Keratinocyte (primary cell): ENCODE measurements around the gene RPL18. TPM values are rescaled to one million over a fixed set of nuclear protein-coding genes. Genes with fewer than 3 reads are reported as not detected.

Source experiments
- DNase-seq: peaks from one replicate; pipeline ENCODE4 v3.0.0-alpha.2; 2011; ENCODE audit warnings: low read depth, missing footprints, low spot score
- FAIRE-seq: peaks from 2 replicates; lab custom pipeline; 2011; peaks lifted over from hg19 to GRCh38; lab: Jason Lieb, UNC
- H2AFZ ChIP-seq: 2 replicates; pipeline ENCODE4 v1.6.0; 2012; ENCODE audit warnings: low read length, control low read depth, inconsistent platforms; ENCODE audit not compliant: control insufficient read depth
- H3K27ac ChIP-seq: 2 replicates; pipeline ENCODE4 v1.5.1; 2011; ENCODE audit warnings: low read length; ENCODE audit not compliant: control insufficient read depth, insufficient read depth
- H3K27me3 ChIP-seq: 3 replicates; pipeline ENCODE4 v1.6.0; 2011; ENCODE audit warnings: low read length; ENCODE audit not compliant: control insufficient read depth, insufficient read depth; ENCODE audit errors: extremely low read depth
- H3K36me3 ChIP-seq, 2 experiments: 2 replicates in 1 of 2; 3 replicates in 1 of 2; pipeline ENCODE4 v1.5.1; 2011; ENCODE audit warnings: low read length in 2 of 2, mild to moderate bottlenecking in 1 of 2; ENCODE audit not compliant: control insufficient read depth in 2 of 2, insufficient read depth in 2 of 2; ENCODE audit errors: extremely low read depth in 1 of 2
- H3K4me1 ChIP-seq: 3 replicates; pipeline ENCODE4 v1.5.1; 2011; ENCODE audit warnings: low read length; ENCODE audit not compliant: control insufficient read depth, insufficient read depth; ENCODE audit errors: extremely low read depth
- H3K4me2 ChIP-seq: 3 replicates; pipeline ENCODE4 v1.6.0; 2011; ENCODE audit warnings: low read depth, low read length; ENCODE audit not compliant: control insufficient read depth, insufficient read depth; ENCODE audit errors: extremely low read depth
- H3K4me3 ChIP-seq, 3 experiments: fragments of 200-600 bp in 1 of 3; sonication (generic) in 1 of 3; 2 replicates in 2 of 3; 3 replicates in 1 of 3; pipeline ENCODE4 v1.5.1; 2011 to 2016; ENCODE audit warnings: low read length in 3 of 3, mild to moderate bottlenecking in 3 of 3, control low read depth in 2 of 3, inconsistent platforms in 1 of 3, low read depth in 1 of 3, mixed read lengths in 1 of 3, mixed run types in 1 of 3, moderate library complexity in 1 of 3; ENCODE audit not compliant: control insufficient read depth in 2 of 3, insufficient read depth in 2 of 3; ENCODE audit errors: extremely low read depth in 1 of 3
- H3K79me2 ChIP-seq: 2 replicates; pipeline ENCODE4 v1.6.0; 2012; ENCODE audit warnings: low read length; ENCODE audit not compliant: control insufficient read depth, insufficient read depth
- H3K9ac ChIP-seq: 3 replicates; pipeline ENCODE4 v1.6.0; 2011; ENCODE audit warnings: low read length; ENCODE audit not compliant: control insufficient read depth, insufficient read depth; ENCODE audit errors: extremely low read depth
- H3K9me1 ChIP-seq: 3 replicates; pipeline ENCODE4 v1.6.0; 2011; ENCODE audit warnings: low read length; ENCODE audit not compliant: control insufficient read depth, insufficient read depth; ENCODE audit errors: extremely low read depth
- H3K9me3 ChIP-seq: 2 replicates; pipeline ENCODE4 v1.5.1; 2012; ENCODE audit warnings: low read depth, low read length; ENCODE audit not compliant: control insufficient read depth
- H4K20me1 ChIP-seq: 3 replicates; pipeline ENCODE4 v1.6.0; 2011; ENCODE audit warnings: low read length; ENCODE audit not compliant: control insufficient read depth, insufficient read depth; ENCODE audit errors: extremely low read depth
- CTCF ChIP-seq, 3 experiments: IDR thresholded peaks in 1 of 3; conservative IDR thresholded peaks in 1 of 3; optimal IDR thresholded peaks in 1 of 3; 2 replicates in 2 of 3; 3 replicates in 1 of 3; pipeline versions ENCODE3 to v1.5.1; 2011; ENCODE audit warnings: low read length in 3 of 3, mild to moderate bottlenecking in 3 of 3, moderate library complexity in 2 of 3, control low read depth in 1 of 3, inconsistent platforms in 1 of 3; ENCODE audit not compliant: insufficient read depth in 2 of 3; ENCODE audit errors: extremely low read depth in 1 of 3
- EZH2 ChIP-seq: IDR thresholded peaks from one replicate; pipeline ENCODE4 v1.6.1; 2012; ENCODE audit warnings: inconsistent platforms, mild to moderate bottlenecking, low read length, moderate library complexity
- dilution Hi-C: fragments of 300-500 bp; cut with MboI; formaldehyde crosslinking; loops from one replicate; pipeline ENCODE4 v1.7.0; 2020; ENCODE audit warnings: low sequenced_read_pairs; ENCODE audit not compliant: extremely low pct_ligation_motif_present
- polyA plus RNA-seq, 5 experiments: library from polyadenylated mRNA; depleted of rRNA in 3 of 5; stranded (reverse) in 3 of 5; stranded (forward) in 1 of 5; unstranded in 1 of 5; fragments of >200 nt; gene quantifications; 1 replicate in 1 of 5; 2 replicates in 3 of 5; 3 replicates in 1 of 5; pipeline versions ENCODE4 v1.2.1 to v1.2.3, GENCODE V29; 2011 to 2012; ENCODE audit warnings: missing spikeins in 2 of 5, low read depth in 1 of 5, low replicate concordance in 1 of 5

RPL18 gene
- polyA plus RNA-seq, 1 donor (not counting 4 experiments of a cell fraction or from before 2014, with no cell fraction given) = 1,015 TPM

- Histone ChIP-seq H2AFZ (peak overlapping the region; percentile 73), H4K20me1 (no peaks in the 10 kb centered on the region), H3K9ac (peak overlapping the region; percentile 83), H3K79me2 (no peaks in the 10 kb centered on the region), H3K4me2 (peak overlapping the region; percentile 89), H3K4me1 (peaks cover 48% of the 10 kb centered on the region), H3K9me3 (no peaks in the 10 kb centered on the region), H3K27me3 (no peaks in the 10 kb centered on the region), H3K4me3 (peak overlapping the region; percentile 53 to 75 (median 72)), H3K36me3 (no peaks in the 10 kb centered on the region), H3K27ac (peak overlapping the region; percentile 85), H3K9me1 (no peaks in the 10 kb centered on the region)
- no peak for DNase-seq
- TF ChIP-seq EZH2 = no peak
- no peak for TF ChIP-seq CTCF (optimal IDR thresholded peaks at IDR 0.05 in 1 of 3, IDR thresholded peaks at IDR 0.05 in 1 of 3, conservative IDR thresholded peaks at IDR 0.05 in 1 of 3; ENCODE audit: extremely low read depth in 1 of 3, insufficient read depth in 2 of 3, low read length in 3 of 3)
- no peak for FAIRE-seq
- dilution Hi-C loops = no loop called here
These were observed 19.2 kb upstream of the RPL18 start for GRCh38 chr19:48637948-48638830.

- H3K36me3 ChIP-seq = no peaks in the 10 kb centered on the region
- H2AFZ ChIP-seq = peak overlapping the region; percentile 61
- peak overlapping the region; percentile 53 to 75 (median 72) for H3K4me3 ChIP-seq
- dilution Hi-C loops = no loop called here
- peak overlapping the region; percentile 89 for H3K4me2 ChIP-seq
- no peak for TF ChIP-seq CTCF (optimal IDR thresholded peaks at IDR 0.05 in 1 of 3, IDR thresholded peaks at IDR 0.05 in 1 of 3, conservative IDR thresholded peaks at IDR 0.05 in 1 of 3; ENCODE audit: extremely low read depth in 1 of 3, insufficient read depth in 2 of 3, low read length in 3 of 3)
- TF ChIP-seq EZH2 = no peak
- no peak for FAIRE-seq
- H3K9ac ChIP-seq = peak overlapping the region; percentile 83
- peak; percentile 92 for DNase-seq
- H3K9me3 ChIP-seq = no peaks in the 10 kb centered on the region
- H3K4me1 ChIP-seq = peaks cover 55% of the 10 kb centered on the region
- no peaks in the 10 kb centered on the region for H3K79me2 ChIP-seq
- peak overlapping the region; percentile 85 for H3K27ac ChIP-seq
- H4K20me1 ChIP-seq = no peaks in the 10 kb centered on the region
- no peaks in the 10 kb centered on the region for H3K9me1 ChIP-seq
- H3K27me3 ChIP-seq = no peaks in the 10 kb centered on the region
These were observed 18.5 kb upstream of the RPL18 start for GRCh38 chr19:48637449-48637947.
